HG03159 (cell line): ENCODE measurements around the gene MCM7.
A peak's percentile ranks its signal among the peaks of the same experiment; 100 is the strongest.

ENCODE experiments used
- ATAC-seq: cut with Tn5 transposase; IDR thresholded peaks from one replicate; pipeline ENCODE4 v1.9.1; 2021; ENCODE audit warnings: mild to moderate bottlenecking, moderate library complexity; ENCODE audit not compliant: unreplicated experiment

The MCM7 gene

DNA sequence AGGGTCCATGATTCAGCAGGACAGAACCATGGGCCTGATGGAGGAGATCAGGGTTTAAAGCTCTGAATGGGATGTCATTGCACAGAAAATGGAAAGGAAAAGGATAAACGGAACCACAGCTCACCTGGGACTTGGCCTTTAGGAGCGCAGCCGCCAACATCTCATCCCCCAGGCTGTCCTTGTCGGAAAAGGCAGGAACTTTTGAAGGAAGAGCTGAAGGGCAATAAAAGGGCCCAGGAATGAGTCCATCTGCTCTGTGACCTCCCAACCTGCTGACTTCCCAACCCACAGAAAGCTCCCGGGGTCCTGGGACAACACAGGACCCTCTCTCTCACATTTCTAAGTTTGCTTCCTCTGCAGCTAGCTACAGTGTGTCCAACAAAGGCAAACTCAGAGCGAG is 25.8 kb downstream of the MCM7 start:
- ATAC-seq: no peak

DNA sequence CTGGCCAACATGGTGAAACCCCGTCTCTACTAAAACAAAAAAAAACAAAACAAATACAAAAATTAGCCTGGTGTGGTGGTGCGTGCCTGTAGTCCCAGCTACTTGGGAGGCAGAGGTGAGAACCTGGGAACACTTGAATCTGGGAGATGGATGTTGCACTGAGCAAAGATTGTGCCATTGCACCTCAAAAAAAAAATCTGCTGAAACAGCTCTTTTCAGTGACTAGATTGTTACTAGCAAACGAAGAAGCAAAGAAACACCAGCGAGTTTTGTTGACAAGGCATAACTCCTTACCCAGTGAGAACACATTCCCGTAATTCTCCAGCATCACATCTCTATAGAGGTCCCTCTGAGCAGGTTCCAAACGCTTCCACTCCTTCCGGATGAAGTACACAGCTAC is 26.4 kb downstream of the MCM7 start:
- no peak for ATAC-seq

DNA sequence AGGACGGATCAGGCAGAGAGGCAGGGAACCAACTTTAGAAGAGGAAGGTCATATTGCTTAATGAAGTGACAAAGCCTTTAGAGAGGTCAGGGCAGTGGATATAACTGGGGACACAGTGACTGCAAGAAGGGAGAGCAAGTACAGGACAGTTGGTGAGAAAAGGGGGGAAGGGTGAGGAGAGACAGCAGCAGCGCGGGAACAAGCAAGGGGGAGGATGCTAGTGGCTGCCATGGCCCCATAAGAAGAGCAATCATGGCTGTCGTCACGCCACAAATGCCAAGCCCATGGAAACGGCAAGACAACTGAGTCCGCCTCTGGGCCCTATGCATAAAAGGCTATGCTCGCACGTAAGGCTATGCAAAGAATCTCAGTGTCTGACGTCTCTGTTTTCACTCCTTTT is 28.7 kb downstream of the MCM7 start:
- ATAC-seq: no peak

DNA sequence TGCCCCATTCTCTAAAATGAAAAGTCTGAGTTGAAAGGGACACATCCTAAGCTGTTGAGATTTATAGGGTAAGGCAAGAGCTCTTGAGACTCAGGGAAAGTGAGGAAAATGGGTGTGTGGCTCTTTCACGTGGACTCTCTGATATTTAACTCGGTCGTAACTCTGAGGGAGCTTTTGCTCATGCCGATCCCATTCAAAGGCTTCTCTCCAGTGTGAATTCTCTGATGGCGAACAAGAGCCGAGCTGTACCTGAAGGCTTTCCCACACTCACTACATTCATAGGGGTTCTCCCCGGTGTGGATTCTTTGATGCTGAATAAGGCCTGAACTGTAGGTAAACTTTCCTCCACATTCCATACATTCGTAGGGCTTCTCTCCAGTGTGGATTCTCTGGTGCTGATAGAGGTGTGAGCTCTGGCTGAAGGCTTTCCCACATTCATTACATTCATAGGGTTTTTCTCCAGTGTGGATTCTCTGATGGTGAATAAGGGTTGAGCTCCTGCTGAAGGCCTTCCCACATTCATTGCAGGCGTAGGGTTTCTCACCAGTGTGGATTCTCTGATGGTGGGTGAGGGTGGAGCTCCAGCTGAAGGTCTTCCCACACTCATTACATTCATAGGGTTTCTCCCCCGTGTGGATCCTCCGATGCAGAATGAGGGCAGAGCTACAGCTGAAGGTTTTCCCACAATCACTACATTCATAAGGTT is 30.0 kb downstream of the MCM7 start:
- ATAC-seq: no peak

DNA sequence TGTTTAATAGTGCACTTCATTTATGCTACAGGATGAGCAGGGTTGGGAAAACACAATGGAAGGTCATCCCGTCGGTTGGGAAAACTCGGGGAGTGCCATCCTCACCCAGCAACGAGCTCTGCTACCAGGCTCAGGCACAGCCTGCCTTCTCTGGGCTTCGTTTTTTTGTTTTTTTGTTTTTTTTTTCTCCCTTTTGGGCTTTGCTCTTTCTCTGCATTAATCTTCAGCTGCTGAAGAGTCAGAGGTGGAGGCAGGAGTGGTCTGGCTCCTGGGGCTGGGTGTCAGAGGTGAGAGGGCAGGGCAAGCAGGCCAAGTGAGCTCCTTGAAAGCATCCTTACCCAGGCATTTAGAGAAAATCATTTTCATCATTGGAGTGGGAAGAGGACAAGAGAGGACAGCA is 31.2 kb downstream of the MCM7 start:
- ATAC-seq: no peak

DNA sequence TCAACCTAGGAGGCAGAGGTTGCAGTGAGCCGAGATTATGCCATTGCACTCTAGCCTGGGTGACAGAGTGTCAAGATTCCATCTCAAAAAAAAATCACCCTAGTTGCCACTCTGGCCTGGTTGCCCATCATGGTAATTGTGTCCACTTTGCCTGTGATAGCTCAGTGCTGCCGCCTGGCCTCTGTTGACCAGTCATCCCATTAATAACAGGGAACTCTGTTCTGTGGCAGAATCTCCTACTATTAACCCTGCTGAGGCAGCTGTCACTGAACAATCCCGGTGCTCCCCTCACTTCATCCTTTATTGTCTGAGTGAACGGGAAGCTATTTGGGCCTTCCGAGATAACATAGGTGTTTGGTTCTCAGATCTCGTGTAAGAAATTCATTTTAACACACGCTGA is 34.2 kb downstream of the MCM7 start:
- no peak for ATAC-seq

DNA sequence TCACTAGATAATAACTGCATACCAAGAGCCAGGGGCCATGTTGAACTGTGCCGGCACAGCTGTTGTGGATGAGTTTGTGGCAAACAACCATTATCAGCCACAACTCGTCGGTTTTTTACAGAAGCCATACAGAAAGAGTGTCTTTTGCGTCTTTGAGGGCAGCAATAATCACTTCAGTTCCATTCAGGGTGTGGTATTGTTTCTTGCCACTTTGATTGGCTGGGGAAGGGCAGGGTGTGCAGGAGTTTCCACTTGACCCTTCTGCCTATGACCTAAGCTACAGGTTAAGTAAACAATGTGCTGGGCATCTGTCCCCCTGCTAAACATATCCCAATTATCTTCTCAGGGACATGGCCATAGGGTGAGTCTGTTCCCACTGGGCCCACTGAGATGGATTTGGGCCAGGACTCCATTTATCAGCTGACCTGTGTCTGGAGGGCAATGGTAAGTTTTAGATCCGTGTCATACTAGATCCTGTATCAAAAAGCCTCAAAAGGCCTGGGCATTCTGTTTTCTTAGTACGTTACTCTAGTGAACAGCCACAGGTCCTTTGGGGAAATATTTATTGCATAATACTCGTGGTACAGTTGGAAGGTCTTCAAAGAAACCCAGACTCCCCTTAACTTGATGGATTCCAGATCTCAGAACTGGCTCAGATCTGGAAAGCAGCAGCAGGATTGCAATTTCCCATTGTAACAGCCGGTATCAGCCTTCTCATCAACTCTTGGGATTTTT is 35.6 kb downstream of the MCM7 start:
- ATAC-seq: no peak

DNA sequence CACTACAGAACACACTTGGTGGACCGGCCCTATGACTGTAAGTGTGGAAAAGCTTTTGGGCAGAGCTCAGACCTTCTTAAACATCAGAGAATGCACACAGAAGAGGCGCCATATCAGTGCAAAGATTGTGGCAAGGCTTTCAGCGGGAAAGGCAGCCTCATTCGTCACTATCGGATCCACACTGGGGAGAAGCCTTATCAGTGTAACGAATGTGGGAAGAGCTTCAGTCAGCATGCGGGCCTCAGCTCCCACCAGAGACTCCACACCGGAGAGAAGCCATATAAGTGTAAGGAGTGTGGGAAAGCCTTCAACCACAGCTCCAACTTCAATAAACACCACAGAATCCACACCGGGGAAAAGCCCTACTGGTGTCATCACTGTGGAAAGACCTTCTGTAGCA is 37.0 kb downstream of the MCM7 start:
- ATAC-seq: no peak

DNA sequence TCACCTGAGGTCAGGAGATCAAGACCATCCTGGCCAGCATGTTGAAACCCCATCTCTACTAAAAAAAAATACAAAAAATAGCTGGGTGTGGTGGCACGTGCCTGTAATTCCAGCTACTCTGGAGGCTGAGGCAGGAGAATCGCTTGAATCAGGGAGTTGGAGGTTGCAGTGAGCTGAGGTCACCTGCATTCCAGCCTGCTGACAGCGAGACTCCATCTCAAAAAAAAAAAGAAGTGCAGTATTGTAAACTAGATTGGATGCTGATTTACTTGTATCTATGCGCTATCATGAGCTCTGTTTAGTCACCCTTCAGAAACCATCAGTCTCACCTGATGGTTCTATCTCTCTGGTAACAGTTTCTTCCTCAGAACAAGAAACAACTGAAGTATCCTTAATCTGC is 37.8 kb downstream of the MCM7 start:
- ATAC-seq: no peak

DNA sequence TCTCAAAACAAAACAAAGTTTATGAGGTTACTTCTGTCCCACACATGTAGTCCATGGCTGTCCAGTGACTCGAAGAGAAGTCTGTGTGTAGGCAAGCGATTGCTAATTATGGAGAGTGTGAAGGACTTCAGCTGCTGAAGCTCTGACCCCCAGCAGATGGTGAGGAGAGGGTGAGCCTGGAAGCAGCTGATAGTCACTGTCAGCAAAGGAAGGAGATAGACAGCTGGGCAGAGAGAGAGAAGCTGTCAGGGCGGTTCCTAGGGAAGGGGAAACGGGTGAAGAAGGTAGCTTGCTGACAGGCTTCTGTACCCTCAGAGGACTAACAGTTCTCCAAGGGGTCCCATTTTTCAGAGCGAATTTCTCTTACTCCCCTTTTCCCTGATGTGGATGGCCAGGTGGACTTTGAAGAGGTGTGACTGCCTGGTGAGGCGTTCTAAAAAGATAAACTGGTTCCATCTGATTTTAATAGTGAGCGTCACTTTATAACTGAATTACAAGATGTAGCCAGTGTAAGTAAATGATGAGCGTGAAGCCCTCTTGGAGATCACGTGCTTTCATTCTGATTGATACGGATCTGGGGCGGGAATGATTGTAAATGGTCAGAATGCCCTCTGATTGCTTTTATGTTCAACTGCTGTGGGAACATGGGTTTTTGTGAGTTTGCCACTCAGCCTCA is 39.5 kb downstream of the MCM7 start:
- no peak for ATAC-seq

DNA sequence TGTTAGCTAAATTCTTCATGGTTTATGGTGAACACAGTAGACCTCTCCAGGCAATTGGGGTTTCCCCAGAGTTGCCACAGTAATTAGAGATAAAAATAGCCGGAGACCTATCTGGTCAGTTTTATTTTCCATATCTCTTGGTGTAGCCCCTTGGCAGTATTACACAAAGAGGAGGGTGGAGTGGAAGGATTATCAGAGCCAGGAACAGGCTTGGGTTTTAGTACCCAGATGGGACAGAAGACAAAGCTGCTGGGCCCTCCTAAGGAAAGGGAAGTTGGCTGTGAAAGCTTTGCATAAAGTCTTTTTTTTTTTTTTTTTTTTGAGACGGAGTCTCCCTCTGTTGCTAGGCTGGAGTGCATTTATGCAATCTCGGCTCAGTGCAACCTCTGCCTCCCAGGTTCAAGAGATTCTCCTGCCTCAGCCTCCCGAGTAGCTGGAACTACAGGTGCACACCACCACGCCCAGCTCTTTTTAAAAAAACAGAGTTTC is 41.9 kb downstream of the MCM7 start:
- no peak for ATAC-seq

DNA sequence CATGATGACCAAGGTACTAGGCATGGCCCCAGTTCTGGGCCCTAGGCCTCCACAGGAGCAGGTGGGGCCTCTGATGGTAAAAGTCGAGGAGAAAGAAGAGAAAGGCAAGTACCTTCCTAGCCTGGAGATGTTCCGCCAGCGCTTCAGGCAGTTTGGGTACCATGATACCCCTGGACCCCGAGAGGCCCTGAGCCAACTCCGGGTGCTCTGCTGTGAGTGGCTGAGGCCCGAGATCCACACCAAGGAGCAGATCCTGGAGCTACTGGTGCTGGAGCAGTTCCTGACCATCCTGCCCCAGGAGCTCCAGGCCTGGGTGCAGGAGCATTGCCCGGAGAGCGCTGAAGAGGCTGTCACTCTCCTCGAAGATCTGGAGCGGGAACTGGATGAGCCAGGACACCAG is 44.2 kb downstream of the MCM7 start:
- ATAC-seq: no peak

DNA sequence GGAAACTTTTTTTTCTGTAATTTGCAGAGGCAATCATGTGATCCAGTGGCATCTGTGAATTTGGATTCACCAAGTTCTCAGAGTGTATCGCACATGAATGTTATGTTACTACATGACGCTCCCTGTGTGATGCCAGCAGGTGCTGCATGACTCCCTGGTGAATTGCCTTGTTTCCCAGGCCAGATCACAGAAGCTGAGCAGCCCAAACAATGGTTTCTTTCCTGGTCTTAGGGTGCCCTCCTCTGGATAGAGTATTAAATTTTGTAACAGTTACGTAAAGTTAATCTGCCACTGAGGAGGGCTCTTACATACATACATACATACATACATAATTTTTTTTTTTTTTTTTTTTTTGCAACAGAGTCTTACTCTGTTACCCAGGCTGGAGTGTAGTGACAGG is 48.0 kb downstream of the MCM7 start:
- ATAC-seq: no peak

DNA sequence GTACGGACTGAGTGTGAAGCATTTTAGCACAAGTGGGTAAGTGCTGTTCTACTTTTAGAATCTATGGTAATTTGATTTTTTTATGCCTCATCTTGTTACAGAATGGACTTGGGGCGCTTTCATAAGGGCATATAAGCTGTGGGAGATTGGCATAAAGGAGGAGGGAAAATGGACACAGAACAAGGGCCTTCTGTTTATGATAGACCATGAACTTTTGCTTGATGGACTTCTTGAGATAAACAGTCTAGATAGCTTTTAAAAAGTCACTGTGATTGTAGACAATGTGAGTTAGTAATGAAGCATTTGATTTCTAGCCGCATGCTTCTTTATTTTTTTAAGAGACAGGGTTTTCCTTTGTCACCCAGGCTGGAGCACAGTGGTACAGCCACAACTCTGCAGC is 49.6 kb downstream of the MCM7 start:
- ATAC-seq: no peak

DNA sequence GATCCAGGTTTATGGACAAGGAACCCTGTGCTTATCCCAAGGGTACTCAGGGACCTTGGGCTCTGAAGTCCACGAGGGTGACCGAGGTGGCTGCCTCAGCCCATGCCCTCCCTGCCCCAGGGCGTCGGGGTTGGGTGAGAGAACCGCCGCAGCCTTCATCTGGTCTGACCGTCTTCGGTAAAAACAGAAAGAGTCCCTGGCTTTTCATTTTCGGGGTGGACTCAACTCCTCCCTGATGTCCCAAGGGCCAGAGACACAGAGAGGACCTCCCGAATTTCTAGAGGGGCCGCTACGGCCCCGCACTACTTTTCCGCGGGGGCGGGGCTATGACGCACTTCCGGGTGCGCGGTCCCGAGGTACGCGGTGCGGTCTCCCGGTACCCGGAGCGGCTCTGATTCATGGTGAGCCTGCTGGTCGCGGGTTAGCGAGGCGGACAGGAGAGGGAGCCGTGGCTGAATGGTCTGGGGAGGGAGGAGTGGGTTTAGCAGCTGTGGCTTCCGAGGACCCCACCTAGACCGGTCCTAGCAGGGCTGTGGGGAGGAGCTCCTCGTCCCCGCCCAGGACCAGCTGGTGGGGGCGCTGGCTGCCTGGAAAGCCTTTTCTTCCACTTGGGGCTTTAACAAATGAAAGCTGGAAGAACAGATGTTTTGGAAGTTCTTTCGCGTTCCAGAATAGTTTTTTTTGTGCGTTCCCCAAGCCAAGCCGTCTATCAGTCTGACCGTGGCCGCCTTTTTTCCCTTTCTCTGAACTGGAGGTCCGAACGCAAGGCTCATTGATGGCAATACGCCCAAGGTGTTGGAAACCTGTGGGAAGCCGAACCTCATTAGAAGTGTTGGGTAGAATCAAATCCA is 51.5 kb downstream of the MCM7 start, which contains the start of gene ZSCAN21:
Gene ZSCAN21 (plus strand): TSS at position 334 of the 851 bp plus-strand sequence. CDS start 7,233 bp downstream, outside the sequence.
- ATAC-seq: peak; percentile 88

DNA sequence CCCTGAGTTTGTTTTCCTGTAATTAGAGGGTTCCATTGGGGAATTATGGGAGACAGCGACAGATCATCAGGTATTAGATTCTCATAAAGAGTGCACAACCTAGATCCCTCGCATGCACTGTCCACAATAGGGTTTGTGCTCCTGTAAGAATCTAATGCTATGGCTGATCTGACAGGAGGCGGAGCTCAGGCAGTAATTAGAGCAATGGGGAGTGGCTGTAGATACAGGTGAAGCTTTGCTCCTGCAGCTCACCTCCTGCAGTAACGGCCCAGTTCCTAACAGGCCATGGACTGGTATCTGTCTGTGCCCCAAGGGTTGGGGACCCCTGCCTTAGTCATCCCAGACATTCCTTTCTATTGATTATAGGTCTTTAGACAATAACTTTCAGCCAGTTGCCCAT is 52.5 kb downstream of the MCM7 start:
- ATAC-seq: no peak

DNA sequence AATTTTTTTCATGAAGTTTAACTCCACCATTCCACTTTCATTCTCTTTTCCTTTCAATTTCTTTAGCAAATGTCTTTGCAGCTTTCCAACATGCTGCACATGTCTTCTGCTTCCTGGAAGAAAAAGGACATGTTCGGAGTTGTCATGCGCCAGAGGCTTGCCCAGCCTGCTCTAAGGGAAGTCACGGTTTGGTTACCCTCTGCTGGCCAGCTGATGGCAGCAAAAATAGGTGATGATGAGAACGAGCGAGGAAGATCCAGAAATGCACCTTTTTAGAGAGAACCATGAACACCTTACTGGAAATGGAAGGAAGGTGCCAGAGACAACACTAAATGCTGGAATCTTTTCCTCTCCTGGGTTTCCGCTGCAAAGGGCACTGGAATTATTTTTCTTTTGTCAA is 56.5 kb downstream of the MCM7 start:
- ATAC-seq: no peak
